ENCODE results near the gene FRZB. TPM values are rescaled to one million over a fixed set of nuclear protein-coding genes. Genes with fewer than 3 reads are reported as not detected.

Gene FRZB
- total RNA-seq, 1 donor from 2014 or later = 2.2 TPM

DNA sequence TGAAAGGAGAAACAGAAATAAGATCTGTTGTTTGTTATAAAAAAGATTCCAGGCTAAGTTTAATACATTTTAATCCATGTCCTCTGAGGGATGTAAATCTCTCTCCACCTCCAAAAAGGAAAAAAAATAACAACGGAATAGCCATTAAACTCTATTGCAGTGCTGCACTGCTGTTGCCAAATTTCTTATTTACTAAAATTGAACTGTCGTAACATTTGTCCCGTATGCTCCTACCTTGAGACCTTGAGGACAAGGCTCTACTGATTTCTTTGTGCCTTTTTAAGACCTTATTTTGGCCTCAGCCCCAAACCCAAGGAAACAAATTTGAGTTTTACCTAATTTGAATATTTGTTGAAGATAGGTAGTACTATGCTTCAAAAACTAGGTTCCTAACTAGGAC lies 56.4 kb downstream of the FRZB start:
- no peaks in the 10 kb centered on the region for H3K27me3 Mint-ChIP-seq (ENCODE audit: unreplicated experiment)
- H3K4me1 Mint-ChIP-seq (ENCODE audit: low read depth, unreplicated experiment) = no peaks in the 10 kb centered on the region
- H3K4me3 Mint-ChIP-seq (ENCODE audit: unreplicated experiment) = no peak overlapping the region
- no peaks in the 10 kb centered on the region for H3K9me3 Mint-ChIP-seq (ENCODE audit: unreplicated experiment)
- H3K36me3 Mint-ChIP-seq (ENCODE audit: unreplicated experiment) = no peaks in the 10 kb centered on the region
- no peak for DNase-seq
- TF ChIP-seq, protein P1, sequence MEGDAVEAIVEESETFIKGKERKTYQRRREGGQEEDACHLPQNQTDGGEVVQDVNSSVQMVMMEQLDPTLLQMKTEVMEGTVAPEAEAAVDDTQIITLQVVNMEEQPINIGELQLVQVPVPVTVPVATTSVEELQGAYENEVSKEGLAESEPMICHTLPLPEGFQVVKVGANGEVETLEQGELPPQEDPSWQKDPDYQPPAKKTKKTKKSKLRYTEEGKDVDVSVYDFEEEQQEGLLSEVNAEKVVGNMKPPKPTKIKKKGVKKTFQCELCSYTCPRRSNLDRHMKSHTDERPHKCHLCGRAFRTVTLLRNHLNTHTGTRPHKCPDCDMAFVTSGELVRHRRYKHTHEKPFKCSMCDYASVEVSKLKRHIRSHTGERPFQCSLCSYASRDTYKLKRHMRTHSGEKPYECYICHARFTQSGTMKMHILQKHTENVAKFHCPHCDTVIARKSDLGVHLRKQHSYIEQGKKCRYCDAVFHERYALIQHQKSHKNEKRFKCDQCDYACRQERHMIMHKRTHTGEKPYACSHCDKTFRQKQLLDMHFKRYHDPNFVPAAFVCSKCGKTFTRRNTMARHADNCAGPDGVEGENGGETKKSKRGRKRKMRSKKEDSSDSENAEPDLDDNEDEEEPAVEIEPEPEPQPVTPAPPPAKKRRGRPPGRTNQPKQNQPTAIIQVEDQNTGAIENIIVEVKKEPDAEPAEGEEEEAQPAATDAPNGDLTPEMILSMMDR (IDR thresholded peaks at IDR 0.05; ENCODE audit: partially characterized antibody, unreplicated experiment) = no peak
- no peak overlapping the region for H3K27ac Mint-ChIP-seq (ENCODE audit: unreplicated experiment)

DNA sequence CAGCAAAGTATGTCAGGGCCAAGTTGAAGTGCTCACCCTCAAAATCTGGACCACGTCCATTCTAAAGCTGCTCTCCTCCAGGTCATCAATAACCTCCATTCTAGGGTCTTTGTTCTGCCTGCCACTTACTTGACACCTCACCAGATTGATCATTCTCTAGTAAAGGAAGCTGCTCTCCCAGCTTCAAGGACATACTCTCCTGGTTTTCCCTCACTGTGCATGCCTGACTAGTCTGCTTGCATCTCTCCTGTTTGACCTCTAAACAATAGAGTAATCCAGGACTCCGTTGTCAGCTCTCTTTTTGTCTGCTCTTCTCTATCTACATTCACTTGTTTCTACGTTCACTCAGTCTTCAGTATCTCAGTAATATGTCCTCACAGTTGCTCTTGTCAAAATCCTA lies 59.1 kb downstream of the FRZB start:
- H3K9me3 Mint-ChIP-seq (ENCODE audit: unreplicated experiment) = no peaks in the 10 kb centered on the region
- TF ChIP-seq, protein P1 (IDR thresholded peaks at IDR 0.05; ENCODE audit: partially characterized antibody, unreplicated experiment) = no peak
- H3K36me3 Mint-ChIP-seq (ENCODE audit: unreplicated experiment) = no peaks in the 10 kb centered on the region
- no peak overlapping the region for H3K4me3 Mint-ChIP-seq (ENCODE audit: unreplicated experiment)
- H3K27ac Mint-ChIP-seq (ENCODE audit: unreplicated experiment) = no peak overlapping the region
- no peaks in the 10 kb centered on the region for H3K27me3 Mint-ChIP-seq (ENCODE audit: unreplicated experiment)
- DNase-seq = no peak
- H3K4me1 Mint-ChIP-seq (ENCODE audit: low read depth, unreplicated experiment) = no peaks in the 10 kb centered on the region

DNA sequence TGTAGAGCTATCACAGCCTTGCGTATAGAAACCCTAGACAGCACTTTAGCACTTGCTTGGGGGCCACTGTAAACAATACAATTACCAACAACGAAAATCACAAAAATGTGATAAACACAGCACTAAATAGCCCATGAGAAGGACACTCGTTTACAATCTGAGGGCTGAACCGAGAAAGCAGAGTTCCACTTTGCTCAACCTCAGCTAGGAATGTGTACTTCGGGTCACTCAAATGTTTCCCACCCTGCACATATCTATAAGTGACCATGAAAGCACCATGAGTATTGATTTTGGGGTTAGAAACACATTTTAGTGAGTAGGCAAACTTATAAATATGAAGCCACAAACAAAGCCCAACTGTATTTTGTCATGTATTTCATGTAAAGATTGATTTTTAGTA lies 62.3 kb downstream of the FRZB start:
- no peak overlapping the region for H3K4me3 Mint-ChIP-seq (ENCODE audit: unreplicated experiment)

DNA sequence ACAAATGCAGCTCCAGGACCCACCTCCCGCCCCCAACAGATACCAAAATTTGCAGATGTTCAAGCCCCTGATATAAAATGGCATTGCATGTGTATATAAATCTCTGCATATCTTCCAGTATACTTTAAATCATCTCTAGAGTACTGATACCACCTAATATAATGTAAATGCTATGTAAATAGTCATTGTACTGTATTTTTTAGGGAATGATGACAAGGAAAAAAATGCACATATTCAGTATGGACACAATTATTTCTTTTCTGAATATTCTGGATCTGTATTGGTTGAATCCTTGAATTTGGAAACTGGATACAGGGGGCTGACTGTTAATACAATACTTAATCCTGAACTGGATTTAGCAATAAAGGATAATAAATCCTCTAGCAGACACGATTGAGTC lies 67.7 kb downstream of the FRZB start:
- no peak for DNase-seq
- H3K36me3 Mint-ChIP-seq (ENCODE audit: unreplicated experiment) = no peaks in the 10 kb centered on the region
- H3K27ac Mint-ChIP-seq (ENCODE audit: unreplicated experiment) = no peak overlapping the region
- H3K4me3 Mint-ChIP-seq (ENCODE audit: unreplicated experiment) = no peak overlapping the region
- TF ChIP-seq, protein P1 (IDR thresholded peaks at IDR 0.05; ENCODE audit: partially characterized antibody, unreplicated experiment) = no peak
- H3K4me1 Mint-ChIP-seq (ENCODE audit: low read depth, unreplicated experiment) = peaks cover 4% of the 10 kb centered on the region
- peaks cover 2% of the 10 kb centered on the region for H3K27me3 Mint-ChIP-seq (ENCODE audit: unreplicated experiment)
- H3K9me3 Mint-ChIP-seq (ENCODE audit: unreplicated experiment) = peaks cover 1% of the 10 kb centered on the region

More for the DNA sequence above, 62.3 kb downstream of the FRZB start:
- TF ChIP-seq, protein P1 (IDR thresholded peaks at IDR 0.05; ENCODE audit: partially characterized antibody, unreplicated experiment) = no peak
- Mint-ChIP-seq H3K27ac (ENCODE audit: unreplicated experiment) (no peak overlapping the region), H3K36me3 (ENCODE audit: unreplicated experiment) (no peaks in the 10 kb centered on the region), H3K9me3 (ENCODE audit: unreplicated experiment) (no peaks in the 10 kb centered on the region), H3K4me1 (ENCODE audit: low read depth, unreplicated experiment) (no peaks in the 10 kb centered on the region), H3K27me3 (ENCODE audit: unreplicated experiment) (peaks cover 2% of the 10 kb centered on the region)
- DNase-seq = no peak

DNA sequence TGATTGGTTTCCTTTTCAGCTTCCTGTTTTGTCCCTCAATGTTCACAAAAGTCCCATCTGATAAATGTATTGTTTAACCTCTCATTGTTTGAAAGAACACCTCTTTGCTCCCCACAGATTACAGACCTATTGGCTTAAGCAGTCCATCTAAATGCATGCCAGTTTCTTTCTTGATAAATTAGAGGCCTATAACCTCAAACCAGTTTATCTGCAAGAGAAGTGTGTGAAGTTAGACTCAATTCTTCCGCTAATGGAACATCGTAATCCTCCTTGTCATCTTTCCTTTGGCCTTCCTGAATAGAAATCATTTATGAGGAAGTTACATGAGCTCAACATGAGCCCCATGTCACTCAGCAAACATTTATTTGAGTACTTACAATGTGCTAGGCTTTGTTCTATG lies 74.0 kb downstream of the FRZB start:
- peaks cover 1% of the 10 kb centered on the region for H3K9me3 Mint-ChIP-seq (ENCODE audit: unreplicated experiment)
- H3K27ac Mint-ChIP-seq (ENCODE audit: unreplicated experiment) = no peak overlapping the region
- H3K27me3 Mint-ChIP-seq (ENCODE audit: unreplicated experiment) = no peaks in the 10 kb centered on the region
- no peaks in the 10 kb centered on the region for H3K36me3 Mint-ChIP-seq (ENCODE audit: unreplicated experiment)
- peaks cover 4% of the 10 kb centered on the region for H3K4me1 Mint-ChIP-seq (ENCODE audit: low read depth, unreplicated experiment)
- H3K4me3 Mint-ChIP-seq (ENCODE audit: unreplicated experiment) = no peak overlapping the region
- DNase-seq = no peak
- TF ChIP-seq, protein P1 (IDR thresholded peaks at IDR 0.05; ENCODE audit: partially characterized antibody, unreplicated experiment) = no peak

Measured in glutamatergic neuron (in vitro differentiated cells).